Trophoblast cell (in vitro differentiated cells and primary cell): ENCODE results near the gene NRXN3.

ENCODE experiments used
- DNase-seq, 2 donors: peaks; one replicate each; pipeline ENCODE4 v3.0.0-alpha.2; 2016
- H2AFZ ChIP-seq: 2 replicates; pipeline ENCODE4 v1.6.1; 2013; ENCODE audit warnings: low read length, moderate library complexity, mild to moderate bottlenecking; ENCODE audit not compliant: insufficient read depth, poor library complexity
- H2AK5ac ChIP-seq: 2 replicates; pipeline ENCODE4 v1.6.1; 2013; ENCODE audit warnings: mild to moderate bottlenecking, low read length
- H2BK120ac ChIP-seq: 2 replicates; pipeline ENCODE4 v1.6.1; 2013; ENCODE audit warnings: low read length, mild to moderate bottlenecking, moderate library complexity; ENCODE audit not compliant: insufficient read depth, poor library complexity
- H2BK12ac ChIP-seq: 2 replicates; pipeline ENCODE4 v1.6.1; 2013; ENCODE audit warnings: mild to moderate bottlenecking, low read length, moderate library complexity
- H2BK5ac ChIP-seq: 2 replicates; pipeline ENCODE4 v1.6.1; 2013; ENCODE audit warnings: low read length, low read depth, moderate library complexity, mild to moderate bottlenecking; ENCODE audit not compliant: poor library complexity
- H3K14ac ChIP-seq: 2 replicates; pipeline ENCODE4 v1.6.1; 2013; ENCODE audit warnings: mild to moderate bottlenecking, low read length
- H3K18ac ChIP-seq: 2 replicates; pipeline ENCODE4 v1.6.1; 2013; ENCODE audit warnings: mild to moderate bottlenecking, low read length
- H3K23ac ChIP-seq: 2 replicates; pipeline ENCODE4 v1.6.1; 2013; ENCODE audit warnings: low read length
- H3K27ac ChIP-seq: 2 replicates; pipeline ENCODE4 v1.5.1; 2013; ENCODE audit warnings: low read depth, mild to moderate bottlenecking, inconsistent platforms, low read length, moderate library complexity
- H3K27me3 ChIP-seq: 2 replicates; pipeline ENCODE4 v1.6.1; 2013; ENCODE audit warnings: inconsistent platforms, mild to moderate bottlenecking, low read length, moderate library complexity; ENCODE audit not compliant: insufficient read depth
- H3K36me3 ChIP-seq, 2 experiments: 1 replicate in 1 of 2; 2 replicates in 1 of 2; pipeline ENCODE4 v1.6.1; 2013; ENCODE audit warnings: low read length in 2 of 2, mild to moderate bottlenecking in 2 of 2, moderate library complexity in 1 of 2; ENCODE audit not compliant: insufficient read depth in 2 of 2, control insufficient read depth in 1 of 2
- H3K4ac ChIP-seq: 2 replicates; pipeline ENCODE4 v1.6.1; 2013; ENCODE audit warnings: low read depth, mild to moderate bottlenecking, low read length, moderate library complexity
- H3K4me1 ChIP-seq, 2 experiments: 1 replicate in 1 of 2; 2 replicates in 1 of 2; pipeline ENCODE4 v1.6.1; 2013; ENCODE audit warnings: low read length in 2 of 2, mild to moderate bottlenecking in 2 of 2, moderate library complexity in 1 of 2; ENCODE audit not compliant: insufficient read depth in 2 of 2, control insufficient read depth in 1 of 2
- H3K4me2 ChIP-seq: 2 replicates; pipeline ENCODE4 v1.6.1; 2013; ENCODE audit warnings: inconsistent platforms, mild to moderate bottlenecking, low read length, moderate library complexity
- H3K4me3 ChIP-seq: 2 replicates; pipeline ENCODE4 v1.5.1; 2013; ENCODE audit warnings: mild to moderate bottlenecking, low read depth, low read length, inconsistent platforms
- H3K79me1 ChIP-seq: one replicate; pipeline ENCODE4 v1.6.1; 2013; ENCODE audit warnings: low read length
- H3K79me2 ChIP-seq: 2 replicates; pipeline ENCODE4 v1.6.1; 2013; ENCODE audit warnings: low read length, mild to moderate bottlenecking; ENCODE audit not compliant: control insufficient read depth, insufficient read depth, poor library complexity
- H3K9ac ChIP-seq: 2 replicates; pipeline ENCODE4 v1.6.1; 2013; ENCODE audit warnings: mild to moderate bottlenecking, low read length
- H3K9me3 ChIP-seq: 2 replicates; pipeline ENCODE4 v1.6.1; 2013; ENCODE audit warnings: low read depth, mild to moderate bottlenecking, control low read depth, inconsistent platforms, low read length; ENCODE audit not compliant: insufficient read depth
- H4K12ac ChIP-seq: 2 replicates; pipeline ENCODE4 v1.6.1; 2013; ENCODE audit warnings: low read depth, mild to moderate bottlenecking, low read length, moderate library complexity
- H4K8ac ChIP-seq: 2 replicates; pipeline ENCODE4 v1.6.1; 2013; ENCODE audit warnings: low read depth, mild to moderate bottlenecking, low read length, moderate library complexity
- H4K91ac ChIP-seq: one replicate; pipeline ENCODE4 v1.6.1; 2013; ENCODE audit warnings: low read depth, mild to moderate bottlenecking, low read length, moderate library complexity
- whole genome bisulfite sequencing: extraction: QIAGEN DNeasy Blood & Tissue Kit; methylation state at CpG from one replicate; pipeline ENCODE4 v1.1.7; 2013; ENCODE audit warnings: missing lambda C conversion rate; ENCODE audit not compliant: insufficient read length, insufficient coverage; ENCODE audit errors: extremely low coverage; 5-methylcytosine and 5-hydroxymethylcytosine counted together

The NRXN3 gene

DNA sequence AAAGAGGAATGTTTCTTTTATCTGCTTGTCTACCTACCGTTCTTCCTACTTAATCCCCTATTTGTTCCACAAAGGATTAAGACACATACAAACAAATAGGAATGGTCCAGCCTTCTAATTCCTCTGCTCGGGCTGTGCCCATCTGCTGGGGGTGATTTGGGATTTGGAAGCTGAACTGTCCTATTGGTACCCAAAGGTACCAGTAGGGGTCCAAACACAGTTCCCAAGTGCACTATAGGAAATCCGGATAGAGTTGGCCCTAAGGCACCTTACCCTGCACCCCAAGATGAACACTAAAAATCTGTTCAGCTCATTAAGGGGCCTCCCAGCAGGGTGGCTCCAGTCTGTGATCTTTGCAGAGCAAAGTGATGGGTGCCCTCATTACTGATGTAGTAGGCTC lies 566.9 kb downstream of the NRXN3 start:
- H4K12ac ChIP-seq = no peak overlapping the region

DNA sequence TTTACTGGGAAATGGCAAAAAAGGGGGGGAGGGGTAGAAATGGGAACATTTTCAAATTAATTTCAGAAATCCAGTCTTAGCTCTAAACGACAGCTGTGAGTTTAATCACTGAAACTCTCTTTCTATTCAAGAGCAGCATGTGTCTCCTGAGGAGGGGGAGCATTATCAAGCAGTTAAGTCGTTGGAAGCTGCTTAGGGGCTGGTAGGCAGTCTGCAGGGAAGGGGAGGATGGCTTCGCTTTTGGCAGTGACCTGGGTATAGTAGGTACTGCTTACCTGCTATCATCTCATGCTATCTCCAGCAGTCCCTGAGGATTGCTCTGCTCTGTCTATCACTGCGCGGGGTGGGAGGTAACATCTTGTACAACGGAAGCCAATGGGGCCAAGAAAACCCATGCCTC lies 567.4 kb downstream of the NRXN3 start:
- Histone ChIP-seq H4K91ac (no peak overlapping the region), H2AFZ (no peak overlapping the region), H3K79me1 (no peaks in the 10 kb centered on the region), H3K4me1 (no peaks in the 10 kb centered on the region), H3K9ac (no peak overlapping the region), H3K23ac (no peak overlapping the region), H3K4ac (no peak overlapping the region), H4K8ac (no peak overlapping the region), H3K27me3 (no peaks in the 10 kb centered on the region), H3K4me3 (no peak overlapping the region), H3K79me2 (no peaks in the 10 kb centered on the region), H2AK5ac (no peak overlapping the region), H2BK5ac (no peak overlapping the region), H3K14ac (no peak overlapping the region), H2BK12ac (no peak overlapping the region), H2BK120ac (no peak overlapping the region), H4K12ac (no peak overlapping the region), H3K27ac (no peak overlapping the region), H3K4me2 (no peak overlapping the region), H3K36me3 (no peaks in the 10 kb centered on the region), H3K18ac (no peak overlapping the region), H3K9me3 (no peaks in the 10 kb centered on the region)
- WGBS = no CpG with 5 or more reads among the region's 6 CpGs
- no peak for DNase-seq

More for the DNA sequence above, 566.9 kb downstream of the NRXN3 start:
- H3K36me3 ChIP-seq = no peaks in the 10 kb centered on the region
- no peak overlapping the region for H2BK5ac ChIP-seq
- no peak overlapping the region for H3K27ac ChIP-seq
- H3K9ac ChIP-seq = no peak overlapping the region
- no peak overlapping the region for H3K23ac ChIP-seq
- no peak overlapping the region for H3K4ac ChIP-seq
- H3K27me3 ChIP-seq = no peaks in the 10 kb centered on the region
- DNase-seq = no peak
- H3K4me1 ChIP-seq = no peaks in the 10 kb centered on the region
- H3K4me3 ChIP-seq = no peak overlapping the region
- no peaks in the 10 kb centered on the region for H3K9me3 ChIP-seq
- no CpG with 5 or more reads among the region's 3 CpGs for WGBS
- no peak overlapping the region for H4K8ac ChIP-seq
- no peaks in the 10 kb centered on the region for H3K79me2 ChIP-seq
- H2AFZ ChIP-seq = no peak overlapping the region
- H3K14ac ChIP-seq = no peak overlapping the region
- H2BK12ac ChIP-seq = no peak overlapping the region
- no peak overlapping the region for H2AK5ac ChIP-seq
- H3K18ac ChIP-seq = no peak overlapping the region
- H4K91ac ChIP-seq = no peak overlapping the region
- H3K4me2 ChIP-seq = no peak overlapping the region
- H3K79me1 ChIP-seq = no peaks in the 10 kb centered on the region
- H2BK120ac ChIP-seq = no peak overlapping the region

- Histone ChIP-seq H3K79me2 (no peaks in the 10 kb centered on the region), H3K4ac (no peak overlapping the region), H3K23ac (no peak overlapping the region), H3K4me3 (no peak overlapping the region), H3K4me2 (no peak overlapping the region), H2AK5ac (no peak overlapping the region), H2BK5ac (no peak overlapping the region), H3K4me1 (peaks cover 1 to 3% of the 10 kb centered on the region in 2 experiments), H2AFZ (no peak overlapping the region), H3K79me1 (no peaks in the 10 kb centered on the region), H4K12ac (no peak overlapping the region), H2BK12ac (no peak overlapping the region), H4K91ac (no peak overlapping the region), H3K27me3 (no peaks in the 10 kb centered on the region), H3K36me3 (no peaks in the 10 kb centered on the region), H3K27ac (no peak overlapping the region), H3K9me3 (peaks cover 1% of the 10 kb centered on the region), H3K18ac (no peak overlapping the region), H4K8ac (no peak overlapping the region), H3K9ac (no peak overlapping the region), H3K14ac (no peak overlapping the region), H2BK120ac (no peak overlapping the region)
- WGBS = no CpG with 5 or more reads among the region's 3 CpGs
- DNase-seq = no peak
Measured at GRCh38 chr14:78746086-78746595, 576.0 kb downstream of the NRXN3 start.

DNA sequence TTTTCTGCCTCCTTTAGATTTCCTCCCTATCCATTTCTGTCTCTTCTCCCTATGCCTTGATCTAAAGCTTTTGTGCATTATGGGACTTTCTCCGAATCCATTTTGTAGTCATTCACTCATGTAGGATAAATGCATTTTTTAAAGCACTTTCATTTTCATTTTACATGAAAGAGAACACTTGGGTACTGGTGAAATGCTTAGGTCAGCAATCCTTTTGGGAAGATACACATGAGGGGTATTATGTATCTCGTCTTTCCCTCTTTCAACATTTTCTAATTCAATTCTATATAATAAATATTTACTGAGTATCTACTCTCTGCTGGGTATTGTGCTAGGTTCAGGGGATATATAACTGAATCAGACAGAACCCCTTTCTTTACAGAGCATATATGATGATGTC lies 577.6 kb downstream of the NRXN3 start:
- Histone ChIP-seq H3K9me3 (peaks cover 1% of the 10 kb centered on the region), H3K23ac (no peak overlapping the region), H2BK12ac (no peak overlapping the region), H3K14ac (no peak overlapping the region), H3K79me2 (no peaks in the 10 kb centered on the region), H4K8ac (no peak overlapping the region), H2AFZ (no peak overlapping the region), H4K12ac (no peak overlapping the region), H3K4me3 (no peak overlapping the region), H3K9ac (no peak overlapping the region), H3K27ac (no peak overlapping the region), H3K4me2 (no peak overlapping the region), H3K79me1 (no peaks in the 10 kb centered on the region), H3K18ac (no peak overlapping the region), H2BK5ac (no peak overlapping the region), H4K91ac (no peak overlapping the region), H2BK120ac (no peak overlapping the region), H3K4ac (no peak overlapping the region), H3K36me3 (no peaks in the 10 kb centered on the region), H3K4me1 (peaks cover 3 to 4% of the 10 kb centered on the region in 2 experiments), H2AK5ac (no peak overlapping the region), H3K27me3 (no peaks in the 10 kb centered on the region)
- WGBS = no CpG with 5 or more reads among the region's 2 CpGs
- no peak for DNase-seq
